ENCODE data around the gene BAD. TPM values are rescaled to one million over a fixed set of nuclear protein-coding genes. Genes with fewer than 3 reads are reported as not detected.
"Not testable (repeated sequence)": the region's sequence is repeated elsewhere in the genome, so short reads cannot be mapped to it uniquely, and the experiment has no call there.

The BAD gene
- total RNA-seq, 1 experiment from 2014 or later, result 23.3 TPM

GRCh38 chr11:64312947-64313346 lies 28.5 kb upstream of the BAD start:
- H3K27ac Mint-ChIP-seq, result peak overlapping the region; percentile 8 to 59 (median 41); a peak in 3 of 7 replicates
- Histone ChIP-seq H3K18ac (ENCODE audit: insufficient read length, low read depth, low read length) (no peak overlapping the region), H2BK15ac (ENCODE audit: low read depth, low read length) (no peak overlapping the region), H3K27me3 (ENCODE audit: insufficient read depth, low read length) (no peaks in the 10 kb centered on the region), H3K79me1 (ENCODE audit: insufficient read depth, low read depth, low read length, poor library complexity, severe bottlenecking) (no peaks in the 10 kb centered on the region), H3K27ac (ENCODE audit: insufficient read length, low read depth, low read length) (no peak overlapping the region), H4K5ac (ENCODE audit: insufficient read length, low read depth, low read length) (no peak overlapping the region), H3K4ac (ENCODE audit: low read depth, low read length) (no peak overlapping the region), H2BK12ac (ENCODE audit: insufficient read length, low read depth, low read length) (no peak overlapping the region), H3T11ph (ENCODE audit: low read length) (no peak overlapping the region), H2BK20ac (ENCODE audit: low read depth, low read length, poor library complexity, severe bottlenecking) (no peak overlapping the region), H3K23ac (ENCODE audit: insufficient read length, low read depth, low read length) (no peak overlapping the region), H3K4me2 (ENCODE audit: insufficient read depth, insufficient read length, low read length) (no peak overlapping the region), H3K9ac (ENCODE audit: extremely low read depth, insufficient read length, low read length) (peak overlapping the region; percentile 27), H4K8ac (replicated peaks; ENCODE audit: insufficient read length, low read depth, low read length) (no peak overlapping the region), H3K79me2 (ENCODE audit: insufficient read depth, low read length) (peaks cover 4% of the 10 kb centered on the region; the same call in 1 of the 2 replicates), H2AK5ac (ENCODE audit: insufficient read length, low read length) (no peak overlapping the region), H4K20me1 (ENCODE audit: control insufficient read depth, insufficient read depth, insufficient read length) (no peaks in the 10 kb centered on the region), H3K23me2 (ENCODE audit: insufficient read length, low read depth, low read length, poor library complexity, severe bottlenecking) (peaks cover 3% of the 10 kb centered on the region), H3K9me3 (ENCODE audit: control insufficient read depth, low read depth, low read length) (no peaks in the 10 kb centered on the region), H4K91ac (ENCODE audit: insufficient read length, low read depth, low read length) (no peak overlapping the region), H2AFZ (ENCODE audit: low read length) (no peak overlapping the region), H3K4me1 (ENCODE audit: insufficient read depth, low read length) (no peaks in the 10 kb centered on the region), H3K14ac (ENCODE audit: insufficient read depth, low read length) (no peak overlapping the region), H2BK5ac (ENCODE audit: insufficient read length, low read length) (no peak overlapping the region), H2BK120ac (ENCODE audit: low read depth, low read length, poor library complexity, severe bottlenecking) (no peak overlapping the region), H3K56ac (ENCODE audit: insufficient read length, low read depth, low read length) (no peak overlapping the region)
- H3K4me3 Mint-ChIP-seq, result peak overlapping the region in 1 of 2 experiments; percentile 8; a peak in 1 of 5 replicates
- H3K27me3 Mint-ChIP-seq (ENCODE audit: low read depth), result no peaks in the 10 kb centered on the region
- no peaks in the 10 kb centered on the region for H3K9me3 Mint-ChIP-seq
- H3K4me1 Mint-ChIP-seq, result peaks cover 7 to 8% of the 10 kb centered on the region in 2 experiments
- WGBS (ENCODE audit: extremely low coverage, insufficient read length, low lambda C conversion rate), result no CpG with 5 or more reads among the region's 10 CpGs
- TF ChIP-seq, protein P1, sequence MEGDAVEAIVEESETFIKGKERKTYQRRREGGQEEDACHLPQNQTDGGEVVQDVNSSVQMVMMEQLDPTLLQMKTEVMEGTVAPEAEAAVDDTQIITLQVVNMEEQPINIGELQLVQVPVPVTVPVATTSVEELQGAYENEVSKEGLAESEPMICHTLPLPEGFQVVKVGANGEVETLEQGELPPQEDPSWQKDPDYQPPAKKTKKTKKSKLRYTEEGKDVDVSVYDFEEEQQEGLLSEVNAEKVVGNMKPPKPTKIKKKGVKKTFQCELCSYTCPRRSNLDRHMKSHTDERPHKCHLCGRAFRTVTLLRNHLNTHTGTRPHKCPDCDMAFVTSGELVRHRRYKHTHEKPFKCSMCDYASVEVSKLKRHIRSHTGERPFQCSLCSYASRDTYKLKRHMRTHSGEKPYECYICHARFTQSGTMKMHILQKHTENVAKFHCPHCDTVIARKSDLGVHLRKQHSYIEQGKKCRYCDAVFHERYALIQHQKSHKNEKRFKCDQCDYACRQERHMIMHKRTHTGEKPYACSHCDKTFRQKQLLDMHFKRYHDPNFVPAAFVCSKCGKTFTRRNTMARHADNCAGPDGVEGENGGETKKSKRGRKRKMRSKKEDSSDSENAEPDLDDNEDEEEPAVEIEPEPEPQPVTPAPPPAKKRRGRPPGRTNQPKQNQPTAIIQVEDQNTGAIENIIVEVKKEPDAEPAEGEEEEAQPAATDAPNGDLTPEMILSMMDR (conservative IDR thresholded peaks at IDR 0.05), result no peak
- H3K36me3 Mint-ChIP-seq (ENCODE audit: insufficient read depth in 1 of 3, low read depth in 3 of 3), result peaks cover 18 to 41% (median 22%) of the 10 kb centered on the region in 3 experiments; a peak in 6 of 7 replicates
- DNase-seq, result no peak

GRCh38 chr11:64307795-64308194 lies 23.3 kb upstream of the BAD start:
- not testable (repeated sequence) for H3K18ac ChIP-seq (ENCODE audit: insufficient read length, low read depth, low read length); H2BK20ac ChIP-seq (ENCODE audit: low read depth, low read length, poor library complexity, severe bottlenecking); H3K14ac ChIP-seq (ENCODE audit: insufficient read depth, low read length); H4K91ac ChIP-seq (ENCODE audit: insufficient read length, low read depth, low read length); H3K27me3 ChIP-seq (ENCODE audit: insufficient read depth, low read length); H4K20me1 ChIP-seq (ENCODE audit: control insufficient read depth, insufficient read depth, insufficient read length); H2BK5ac ChIP-seq (ENCODE audit: insufficient read length, low read length); H3K9me3 ChIP-seq (ENCODE audit: control insufficient read depth, low read depth, low read length); H3K9ac ChIP-seq (ENCODE audit: extremely low read depth, insufficient read length, low read length); H3K79me2 ChIP-seq (ENCODE audit: insufficient read depth, low read length); H3K4ac ChIP-seq (ENCODE audit: low read depth, low read length); H3K9me3 Mint-ChIP-seq; H2BK12ac ChIP-seq (ENCODE audit: insufficient read length, low read depth, low read length); H2AFZ ChIP-seq (ENCODE audit: low read length); H3K56ac ChIP-seq (ENCODE audit: insufficient read length, low read depth, low read length); H3K27ac ChIP-seq (ENCODE audit: insufficient read length, low read depth, low read length); H4K8ac ChIP-seq (replicated peaks; ENCODE audit: insufficient read length, low read depth, low read length); H2AK5ac ChIP-seq (ENCODE audit: insufficient read length, low read length); H3K4me2 ChIP-seq (ENCODE audit: insufficient read depth, insufficient read length, low read length); H3K23ac ChIP-seq (ENCODE audit: insufficient read length, low read depth, low read length); H3T11ph ChIP-seq (ENCODE audit: low read length); H4K5ac ChIP-seq (ENCODE audit: insufficient read length, low read depth, low read length); H2BK15ac ChIP-seq (ENCODE audit: low read depth, low read length); H3K79me1 ChIP-seq (ENCODE audit: insufficient read depth, low read depth, low read length, poor library complexity, severe bottlenecking); H2BK120ac ChIP-seq (ENCODE audit: low read depth, low read length, poor library complexity, severe bottlenecking); H3K4me1 ChIP-seq (ENCODE audit: insufficient read depth, low read length); DNase-seq
- Mint-ChIP-seq H3K36me3 (ENCODE audit: insufficient read depth in 1 of 3, low read depth in 3 of 3) (peaks cover 6 to 14% (median 7%) of the 10 kb centered on the region in 3 experiments; a peak in 5 of 7 replicates), H3K27me3 (ENCODE audit: low read depth) (peaks cover 11% of the 10 kb centered on the region), H3K4me1 (peaks cover 13% of the 10 kb centered on the region in 2 experiments), H3K27ac (peak overlapping the region in 1 of 3 experiments; percentile 77; a peak in 1 of 7 replicates), H3K4me3 (peak overlapping the region; percentile 12 to 16; a peak in 4 of 5 replicates)
- peaks cover 10% of the 10 kb centered on the region for H3K23me2 ChIP-seq (ENCODE audit: insufficient read length, low read depth, low read length, poor library complexity, severe bottlenecking)
- WGBS (ENCODE audit: extremely low coverage, insufficient read length, low lambda C conversion rate), result no CpG with 5 or more reads among the region's 5 CpGs
